ENCODE results near the gene SLC7A14. TPM values are rescaled to one million over a fixed set of nuclear protein-coding genes. Genes with fewer than 3 reads are reported as not detected.

The SLC7A14 gene
- total RNA-seq, 1 experiment from 2014 or later, result not detected

DNA sequence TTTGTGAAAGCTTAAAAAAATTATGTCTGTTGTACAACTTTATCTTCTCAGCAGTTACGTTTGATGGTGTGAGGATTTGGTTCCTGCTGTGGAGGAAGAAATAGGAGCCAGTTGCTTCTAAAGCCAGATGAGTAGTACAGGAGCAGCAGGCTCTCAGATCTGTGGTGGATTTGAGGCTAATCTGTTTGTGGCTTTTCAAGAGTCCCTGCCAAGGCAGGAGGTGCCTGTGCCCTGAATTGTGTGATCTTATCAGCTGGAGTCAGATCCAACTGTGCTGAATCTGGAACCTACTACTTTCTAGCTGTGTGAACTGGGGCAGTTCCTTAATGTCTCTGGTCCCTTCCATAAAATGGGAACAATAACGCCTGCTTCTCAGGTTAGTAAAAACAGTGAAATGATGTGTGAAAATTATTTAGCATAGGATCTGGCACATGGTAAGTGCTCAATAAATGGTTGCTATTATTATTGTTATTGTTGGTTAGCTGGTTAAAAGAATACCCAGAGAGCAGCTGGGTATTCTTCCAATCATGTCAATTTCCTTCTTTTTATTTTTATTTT lies 159.6 kb downstream of the SLC7A14 start:
- DNase-seq (ENCODE audit: low read depth, low spot score) (no peak), ATAC-seq (no peak)
- Histone ChIP-seq H4K20me1 (ENCODE audit: insufficient read depth) (no peaks in the 10 kb centered on the region), H3K27me3 (ENCODE audit: insufficient read depth, low read length) (0 out of 2 replicates have a peak, but pooled peaks cover 7% of the 10 kb centered on the region), H3K27ac (ENCODE audit: low read depth, low read length) (no peak overlapping the region), H2AFZ (ENCODE audit: low read depth, low read length, poor library complexity, severe bottlenecking) (no peak overlapping the region), H3K4me1 (ENCODE audit: control insufficient read depth in 1 of 2, insufficient read depth in 2 of 2, low read length in 2 of 2) (peaks cover 7 to 13% of the 10 kb centered on the region in 2 experiments; a peak in 3 of 4 replicates), H3K9me2 (ENCODE audit: insufficient read depth) (no peaks in the 10 kb centered on the region), H3K4me2 (ENCODE audit: low read length) (no peak overlapping the region), H3K4me3 (replicated peaks in 1 of 2; ENCODE audit: low read depth in 1 of 2, low read length in 2 of 2) (no peak overlapping the region), H3K9ac (ENCODE audit: low read length) (no peak overlapping the region), H3K79me2 (ENCODE audit: insufficient read depth, low read length) (no peaks in the 10 kb centered on the region), H3K9me3 (ENCODE audit: control insufficient read depth in 1 of 2, insufficient read depth in 1 of 2, low read depth in 1 of 2, low read length in 2 of 2) (no peaks in the 10 kb centered on the region), H3K36me3 (ENCODE audit: control insufficient read depth in 1 of 2, insufficient read depth in 2 of 2, low read length in 2 of 2) (no peaks in the 10 kb centered on the region)
- ChIA-PET CTCF (no interaction called here), POLR2A (no interaction called here), RAD21 (ENCODE audit: low non-redundant PET in 1 of 2, low total read pairs in 2 of 2, uncharacterized antibody in 2 of 2, unreplicated experiment in 2 of 2) (no interaction called here)
- TF ChIP-seq EZH2phosphoT487 (IDR thresholded peaks at IDR 0.05; ENCODE audit: borderline replicate concordance), result no peak
- TF ChIP-seq EGR1 (IDR thresholded peaks at IDR 0.05; ENCODE audit: low read depth), result no peak
- no peak for TF ChIP-seq ELF1 (IDR thresholded peaks at IDR 0.05; ENCODE audit: borderline replicate concordance, low read depth)
- TF ChIP-seq YY1 (IDR thresholded peaks at IDR 0.05; ENCODE audit: extremely low read depth, insufficient replicate concordance, low read depth, low read length), result no peak
- no peak for TF ChIP-seq ZFX (IDR thresholded peaks at IDR 0.05)
- TF ChIP-seq FOSL1 (IDR thresholded peaks at IDR 0.05; ENCODE audit: low read depth), result no peak
- TF ChIP-seq TCF7L2 (IDR thresholded peaks at IDR 0.05; ENCODE audit: borderline replicate concordance, extremely low read depth, insufficient read depth, insufficient read length), result no peak
- TF ChIP-seq, protein P1, sequence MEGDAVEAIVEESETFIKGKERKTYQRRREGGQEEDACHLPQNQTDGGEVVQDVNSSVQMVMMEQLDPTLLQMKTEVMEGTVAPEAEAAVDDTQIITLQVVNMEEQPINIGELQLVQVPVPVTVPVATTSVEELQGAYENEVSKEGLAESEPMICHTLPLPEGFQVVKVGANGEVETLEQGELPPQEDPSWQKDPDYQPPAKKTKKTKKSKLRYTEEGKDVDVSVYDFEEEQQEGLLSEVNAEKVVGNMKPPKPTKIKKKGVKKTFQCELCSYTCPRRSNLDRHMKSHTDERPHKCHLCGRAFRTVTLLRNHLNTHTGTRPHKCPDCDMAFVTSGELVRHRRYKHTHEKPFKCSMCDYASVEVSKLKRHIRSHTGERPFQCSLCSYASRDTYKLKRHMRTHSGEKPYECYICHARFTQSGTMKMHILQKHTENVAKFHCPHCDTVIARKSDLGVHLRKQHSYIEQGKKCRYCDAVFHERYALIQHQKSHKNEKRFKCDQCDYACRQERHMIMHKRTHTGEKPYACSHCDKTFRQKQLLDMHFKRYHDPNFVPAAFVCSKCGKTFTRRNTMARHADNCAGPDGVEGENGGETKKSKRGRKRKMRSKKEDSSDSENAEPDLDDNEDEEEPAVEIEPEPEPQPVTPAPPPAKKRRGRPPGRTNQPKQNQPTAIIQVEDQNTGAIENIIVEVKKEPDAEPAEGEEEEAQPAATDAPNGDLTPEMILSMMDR (IDR thresholded peaks at IDR 0.05 in 2 of 3, conservative IDR thresholded peaks at IDR 0.05 in 1 of 3; ENCODE audit: borderline replicate concordance in 1 of 3, insufficient read depth in 1 of 3, low read depth in 2 of 3, low read length in 2 of 3), result no peak
- intact Hi-C loops (cut with micrococcal nuclease), result no loop called here
- BruUV-seq (replicated peaks), result no TSS peak
